ENCODE measurements around the gene MICAL2. TPM values are rescaled to one million over a fixed set of nuclear protein-coding genes. Genes with fewer than 3 reads are reported as not detected.

MICAL2 gene
- total and polyA plus RNA-seq, 2 of the 8 experiments (the other 6 are each of a cell fraction or from before 2014, with no cell fraction given): 1.3 to 4.1 TPM

DNA sequence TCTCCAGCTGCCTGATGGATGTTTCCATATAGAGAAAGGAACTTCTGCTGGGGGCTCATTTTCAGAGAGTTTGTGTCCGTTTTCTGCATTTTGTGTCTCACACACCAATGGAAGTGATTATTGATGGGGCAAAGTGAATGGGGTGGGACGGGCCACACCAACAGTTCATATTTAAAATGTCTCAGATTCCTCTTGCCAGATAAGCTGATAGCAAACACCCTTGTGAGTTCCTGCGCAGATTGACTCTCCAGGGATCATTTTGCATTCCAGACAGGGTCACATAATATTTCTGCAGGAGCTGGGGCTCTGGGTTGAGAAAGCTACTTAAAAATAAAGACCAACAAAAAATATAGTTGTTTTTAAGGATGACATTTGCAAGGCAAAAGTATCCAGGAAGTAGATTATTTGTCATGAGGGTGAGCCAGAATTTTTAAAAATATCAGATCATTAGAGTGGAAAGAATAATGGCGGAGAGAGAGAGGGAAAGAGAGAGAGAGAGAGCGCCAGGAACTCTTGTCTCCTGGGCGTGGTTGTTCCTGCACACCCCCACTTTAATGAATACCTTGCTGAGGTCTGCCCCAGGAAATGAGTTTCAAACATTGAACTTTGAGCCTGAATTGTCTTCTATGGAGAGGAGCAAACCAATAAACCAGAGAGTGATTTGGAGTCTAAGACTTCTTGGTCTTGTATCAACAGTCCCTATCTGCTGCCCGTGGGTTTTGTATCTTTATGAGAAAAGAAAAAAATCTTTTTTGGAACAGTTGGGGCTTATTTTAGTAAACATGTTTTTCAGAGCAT, 33.3 kb downstream of the MICAL2 start:
- FAIRE-seq (no peak), DNase-seq (ENCODE audit: low read depth in 1 of 2, low spot score in 2 of 2) (no peak)
- H3K4me2 ChIP-seq (ENCODE audit: insufficient read depth in 1 of 2, low read depth in 2 of 2, low read length in 2 of 2): no peak overlapping the region
- no peaks in the 10 kb centered on the region for H3K27me3 ChIP-seq (replicated peaks in 1 of 4; ENCODE audit: control insufficient read depth in 3 of 4, extremely low read depth in 1 of 4, insufficient read depth in 3 of 4, low read length in 3 of 4)
- H4K8ac ChIP-seq (ENCODE audit: extremely low read depth, insufficient read depth, low read length): no peak overlapping the region
- no peak overlapping the region for H3K18ac ChIP-seq (ENCODE audit: extremely low read depth, low read length)
- no peak overlapping the region for H3K56ac ChIP-seq (replicated peaks; ENCODE audit: insufficient read length, low read depth, low read length)
- no peaks in the 10 kb centered on the region for H3K36me3 ChIP-seq (ENCODE audit: control insufficient read depth in 2 of 4, insufficient read depth in 4 of 4, low read length in 3 of 4)
- H3K27ac ChIP-seq (ENCODE audit: low read depth, low read length): no peak overlapping the region
- no peaks in the 10 kb centered on the region for H3K79me2 ChIP-seq (ENCODE audit: control insufficient read depth in 1 of 2, insufficient read depth in 2 of 2, low read length in 2 of 2)
- no peaks in the 10 kb centered on the region for H3K79me1 ChIP-seq (ENCODE audit: low read depth, low read length)
- ChIA-PET POLR2A (ENCODE audit: partially characterized antibody) (no interaction called here), CTCF (ENCODE audit: partially characterized antibody) (interaction anchor here (1.1 to 1.3 kb wide), 2 partner anchors 21 to 22 kb away, joined by 3 read pairs; no protein-coding TSS in a partner anchor)
- no peaks in the 10 kb centered on the region for H4K20me1 ChIP-seq (replicated peaks in 1 of 2; ENCODE audit: control insufficient read depth in 1 of 2, insufficient read depth in 2 of 2, low read length in 2 of 2)
- no peaks in the 10 kb centered on the region for H3K23me2 ChIP-seq (ENCODE audit: low read depth, low read length)
- H3K23ac ChIP-seq (ENCODE audit: insufficient read length): no peak overlapping the region
- no peak overlapping the region for H2BK5ac ChIP-seq (ENCODE audit: low read depth, low read length)
- no peak overlapping the region for H3K9ac ChIP-seq (replicated peaks in 1 of 4; ENCODE audit: extremely low read depth in 1 of 4, low read depth in 3 of 4, low read length in 3 of 4)
- H2BK15ac ChIP-seq (ENCODE audit: low read length): no peak overlapping the region
- H2AFZ ChIP-seq (ENCODE audit: low read length): no peak overlapping the region
- H2AK5ac ChIP-seq (ENCODE audit: low read depth, low read length): no peak overlapping the region
- H2BK12ac ChIP-seq (ENCODE audit: low read depth, low read length): no peak overlapping the region
- no peak overlapping the region for H4K91ac ChIP-seq (replicated peaks; ENCODE audit: insufficient read length, low read length)
- no peak overlapping the region for H3K14ac ChIP-seq (ENCODE audit: insufficient read length)
- H3K9me3 ChIP-seq (ENCODE audit: insufficient read depth in 2 of 2, low read depth in 1 of 2, low read length in 1 of 2): no peaks in the 10 kb centered on the region
- no peak overlapping the region for H4K5ac ChIP-seq (ENCODE audit: insufficient read length, low read depth, low read length)
- 87% methylated on average over 7 of the region's 7 CpGs; no CpG with 5 or more reads in 1 of the 2 experiments for WGBS, 2 experiments (ENCODE audit: extremely low coverage in 1 of 2, insufficient coverage in 1 of 2, insufficient read length in 1 of 2, insufficient replicate concordance in 2 of 2, low coverage in 1 of 2, low lambda C conversion rate in 2 of 2, missing lambda C conversion rate in 1 of 2)
- no peak overlapping the region for H2BK120ac ChIP-seq (replicated peaks; ENCODE audit: low read depth, low read length)
- H2BK20ac ChIP-seq (ENCODE audit: low read length): no peak overlapping the region
- no peak overlapping the region for H3K4me3 ChIP-seq (ENCODE audit: extremely low read depth in 1 of 4, insufficient read depth in 2 of 4, low read depth in 3 of 4, low read length in 4 of 4)
- H3K4me1 ChIP-seq (replicated peaks in 1 of 4; ENCODE audit: control insufficient read depth in 3 of 4, insufficient read depth in 4 of 4, low read length in 3 of 4): no peaks in the 10 kb centered on the region
- H3K4ac ChIP-seq (replicated peaks; ENCODE audit: insufficient read length, low read depth, low read length): no peak overlapping the region
- TF ChIP-seq TAF7 (optimal IDR thresholded peaks at IDR 0.05; ENCODE audit: borderline replicate concordance, low read depth, low read length): no peak
- TF ChIP-seq TEAD4 (IDR thresholded peaks at IDR 0.05; ENCODE audit: low read depth, low read length): no peak
- TF ChIP-seq, protein P1, sequence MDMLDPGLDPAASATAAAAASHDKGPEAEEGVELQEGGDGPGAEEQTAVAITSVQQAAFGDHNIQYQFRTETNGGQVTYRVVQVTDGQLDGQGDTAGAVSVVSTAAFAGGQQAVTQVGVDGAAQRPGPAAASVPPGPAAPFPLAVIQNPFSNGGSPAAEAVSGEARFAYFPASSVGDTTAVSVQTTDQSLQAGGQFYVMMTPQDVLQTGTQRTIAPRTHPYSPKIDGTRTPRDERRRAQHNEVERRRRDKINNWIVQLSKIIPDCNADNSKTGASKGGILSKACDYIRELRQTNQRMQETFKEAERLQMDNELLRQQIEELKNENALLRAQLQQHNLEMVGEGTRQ (IDR thresholded peaks at IDR 0.05; ENCODE audit: low read length): no peak
- no peak for TF ChIP-seq KDM5A (IDR thresholded peaks at IDR 0.05; ENCODE audit: low read length)
- no peak for TF ChIP-seq RBBP5 (IDR thresholded peaks at IDR 0.05; ENCODE audit: borderline replicate concordance, low read depth, low read length)
- TF ChIP-seq JUND (IDR thresholded peaks at IDR 0.05; ENCODE audit: low read length): no peak
- no peak for TF ChIP-seq TCF12 (IDR thresholded peaks at IDR 0.05; ENCODE audit: low read depth, low read length)
- no peak for TF ChIP-seq TBP (IDR thresholded peaks at IDR 0.05; ENCODE audit: low read depth, low read length)
- TF ChIP-seq PHF8 (conservative IDR thresholded peaks at IDR 0.05; ENCODE audit: low read depth, low read length): no peak
- TF ChIP-seq HDAC2 (IDR thresholded peaks at IDR 0.05; ENCODE audit: borderline replicate concordance in 1 of 2, low read depth in 2 of 2, low read length in 2 of 2): no peak
- no peak for TF ChIP-seq EP300 (IDR thresholded peaks at IDR 0.05; ENCODE audit: borderline replicate concordance in 1 of 2, low read depth in 2 of 2, low read length in 2 of 2)
- TF ChIP-seq CHD2 (IDR thresholded peaks at IDR 0.05; ENCODE audit: low read length): no peak

All from H1 (cell line).